Measurements from ENCODE around the gene PGR. TPM values are rescaled to one million over a fixed set of nuclear protein-coding genes. Genes with fewer than 3 reads are reported as not detected.

The PGR gene
- total RNA-seq, 3 donors from 2014 or later (not counting 1 experiment from before 2014, with no cell fraction given), result not detected

DNA sequence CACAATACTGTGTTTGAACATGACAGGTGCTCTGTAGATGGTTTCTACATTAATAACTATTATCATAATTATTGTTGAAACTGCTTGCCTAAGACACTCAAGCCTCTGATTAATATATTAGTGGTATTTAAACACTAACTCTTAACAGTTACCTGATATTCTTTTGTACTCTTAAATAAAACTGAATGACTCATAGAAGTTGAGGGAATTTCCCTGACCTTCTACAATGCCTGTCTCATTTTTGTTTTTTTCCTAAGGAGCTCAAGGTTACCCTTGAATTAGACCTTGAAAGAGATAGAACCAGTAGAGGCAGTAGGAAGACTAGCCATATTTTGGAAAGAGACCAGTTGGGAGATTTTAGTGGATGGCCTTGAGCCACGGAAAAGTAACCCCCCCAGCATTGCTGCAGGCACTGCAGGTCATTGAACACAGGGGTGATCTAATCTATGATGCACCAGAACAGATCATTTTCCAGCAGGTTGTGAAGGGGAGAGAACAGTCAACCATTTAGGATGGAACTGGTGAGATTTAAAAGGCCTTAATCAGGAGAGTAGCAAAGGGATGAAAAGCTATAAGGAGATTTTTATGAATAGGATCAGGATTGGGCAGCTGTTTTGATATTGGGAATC is 148.3 kb downstream of the PGR start:
- Histone ChIP-seq H3K4me3 (ENCODE audit: low read length) (no peak overlapping the region), H3K27ac (ENCODE audit: low read length) (no peak overlapping the region), H3K36me3 (ENCODE audit: control insufficient read depth, insufficient read depth, low read length) (peaks cover 2% of the 10 kb centered on the region), H3K9me3 (ENCODE audit: control insufficient read depth, insufficient read depth, low read length) (no peaks in the 10 kb centered on the region), H3K27me3 (ENCODE audit: control insufficient read depth, insufficient read depth, low read length) (no peaks in the 10 kb centered on the region), H3K4me1 (ENCODE audit: control insufficient read depth, insufficient read depth, low read length) (no peaks in the 10 kb centered on the region)
- TF ChIP-seq, protein P1, sequence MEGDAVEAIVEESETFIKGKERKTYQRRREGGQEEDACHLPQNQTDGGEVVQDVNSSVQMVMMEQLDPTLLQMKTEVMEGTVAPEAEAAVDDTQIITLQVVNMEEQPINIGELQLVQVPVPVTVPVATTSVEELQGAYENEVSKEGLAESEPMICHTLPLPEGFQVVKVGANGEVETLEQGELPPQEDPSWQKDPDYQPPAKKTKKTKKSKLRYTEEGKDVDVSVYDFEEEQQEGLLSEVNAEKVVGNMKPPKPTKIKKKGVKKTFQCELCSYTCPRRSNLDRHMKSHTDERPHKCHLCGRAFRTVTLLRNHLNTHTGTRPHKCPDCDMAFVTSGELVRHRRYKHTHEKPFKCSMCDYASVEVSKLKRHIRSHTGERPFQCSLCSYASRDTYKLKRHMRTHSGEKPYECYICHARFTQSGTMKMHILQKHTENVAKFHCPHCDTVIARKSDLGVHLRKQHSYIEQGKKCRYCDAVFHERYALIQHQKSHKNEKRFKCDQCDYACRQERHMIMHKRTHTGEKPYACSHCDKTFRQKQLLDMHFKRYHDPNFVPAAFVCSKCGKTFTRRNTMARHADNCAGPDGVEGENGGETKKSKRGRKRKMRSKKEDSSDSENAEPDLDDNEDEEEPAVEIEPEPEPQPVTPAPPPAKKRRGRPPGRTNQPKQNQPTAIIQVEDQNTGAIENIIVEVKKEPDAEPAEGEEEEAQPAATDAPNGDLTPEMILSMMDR (IDR thresholded peaks at IDR 0.05), result no peak
- intact Hi-C loops (cut with micrococcal nuclease), result no loop called here
- no peak for DNase-seq
- no peak overlapping the region for H3K4me3 Mint-ChIP-seq
- no peaks in the 10 kb centered on the region for H3K27me3 Mint-ChIP-seq (ENCODE audit: low read depth in 2 of 2)
- H3K9me3 Mint-ChIP-seq, result no peaks in the 10 kb centered on the region
- ATAC-seq, result no peak
- peaks cover 11 to 14% of the 10 kb centered on the region in 2 donors for H3K4me1 Mint-ChIP-seq
- 79% methylated on average over 1 of the region's 1 CpG for WGBS (ENCODE audit: insufficient coverage)
- H3K27ac Mint-ChIP-seq, result no peak overlapping the region
- H3K36me3 Mint-ChIP-seq, result peaks cover 7% of the 10 kb centered on the region

DNA sequence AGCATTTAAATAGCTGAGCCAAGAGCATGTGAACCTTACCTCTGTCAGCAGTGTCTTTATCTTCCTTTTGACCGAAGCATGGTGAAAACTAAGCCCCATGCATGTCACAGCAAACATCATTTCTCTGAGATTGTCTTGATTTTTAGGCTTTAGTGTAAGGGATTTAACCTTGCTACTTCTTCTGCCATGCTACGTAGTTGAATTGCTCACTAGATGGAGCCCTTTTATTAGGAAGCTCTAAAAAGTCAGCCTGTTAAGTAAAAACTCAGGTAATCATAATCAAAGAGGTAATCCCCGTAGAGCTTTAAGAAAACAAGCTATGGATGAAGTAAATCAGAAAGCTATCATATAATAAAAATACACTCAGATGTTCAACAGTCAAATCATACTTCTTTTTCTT is 149.5 kb downstream of the PGR start:
- H3K4me1 ChIP-seq (ENCODE audit: control insufficient read depth, insufficient read depth, low read length), result no peaks in the 10 kb centered on the region
- Mint-ChIP-seq H3K27me3 (ENCODE audit: low read depth in 2 of 2) (no peaks in the 10 kb centered on the region), H3K4me1 (peaks cover 11 to 14% of the 10 kb centered on the region in 2 donors), H3K4me3 (no peak overlapping the region), H3K9me3 (no peaks in the 10 kb centered on the region), H3K27ac (peak overlapping the region in 1 of 2 donors; percentile 4), H3K36me3 (peaks cover 13% of the 10 kb centered on the region)
- H3K4me3 ChIP-seq (ENCODE audit: low read length), result no peak overlapping the region
- no peaks in the 10 kb centered on the region for H3K27me3 ChIP-seq (ENCODE audit: control insufficient read depth, insufficient read depth, low read length)
- intact Hi-C loops (cut with micrococcal nuclease), result no loop called here
- TF ChIP-seq, protein P1 (IDR thresholded peaks at IDR 0.05), result no peak
- WGBS (ENCODE audit: insufficient coverage), result 96% methylated on average over 2 of the region's 3 CpGs
- no peaks in the 10 kb centered on the region for H3K9me3 ChIP-seq (ENCODE audit: control insufficient read depth, insufficient read depth, low read length)
- no peak for ATAC-seq
- peaks cover 4% of the 10 kb centered on the region for H3K36me3 ChIP-seq (ENCODE audit: control insufficient read depth, insufficient read depth, low read length)
- DNase-seq, result no peak
- H3K27ac ChIP-seq (ENCODE audit: low read length), result no peak overlapping the region
